ENCODE measurements around the gene HNRNPC. TPM values are rescaled to one million over a fixed set of nuclear protein-coding genes. Genes with fewer than 3 reads are reported as not detected.

The HNRNPC gene
- total and polyA plus RNA-seq, 2 of the 8 experiments (the other 6 are each of a cell fraction or from before 2014, with no cell fraction given): 781 to 1,207 TPM

- CTCF ChIA-PET (ENCODE audit: partially characterized antibody): interaction anchor here (1.7 kb wide), 1 partner anchor 15 kb away, joined by 6 read pairs; no protein-coding TSS in a partner anchor
- Histone ChIP-seq H4K20me1 (replicated peaks in 1 of 2; ENCODE audit: control insufficient read depth in 1 of 2, insufficient read depth in 2 of 2, low read length in 2 of 2) (no peaks in the 10 kb centered on the region), H2BK15ac (ENCODE audit: low read length) (no peak overlapping the region), H3K14ac (ENCODE audit: insufficient read length) (no peak overlapping the region), H3K27ac (ENCODE audit: low read depth, low read length) (no peak overlapping the region), H3K9ac (replicated peaks in 1 of 4; ENCODE audit: extremely low read depth in 1 of 4, low read depth in 3 of 4, low read length in 3 of 4) (no peak overlapping the region), H2BK120ac (replicated peaks; ENCODE audit: low read depth, low read length) (no peak overlapping the region), H3K4ac (replicated peaks; ENCODE audit: insufficient read length, low read depth, low read length) (no peak overlapping the region), H3K36me3 (ENCODE audit: control insufficient read depth in 2 of 4, insufficient read depth in 4 of 4, low read length in 3 of 4) (no peaks in the 10 kb centered on the region), H2AFZ (ENCODE audit: low read length) (no peak overlapping the region), H3K23ac (ENCODE audit: insufficient read length) (no peak overlapping the region), H4K8ac (ENCODE audit: extremely low read depth, insufficient read depth, low read length) (no peak overlapping the region), H3K18ac (ENCODE audit: extremely low read depth, low read length) (no peak overlapping the region), H2BK20ac (ENCODE audit: low read length) (no peak overlapping the region), H2BK12ac (ENCODE audit: low read depth, low read length) (no peak overlapping the region), H3K4me1 (replicated peaks in 1 of 4; ENCODE audit: control insufficient read depth in 3 of 4, insufficient read depth in 4 of 4, low read length in 3 of 4) (peaks cover 0 to 5% (median 0%) of the 10 kb centered on the region in 4 experiments; a peak in 2 of 7 replicates), H3K9me3 (ENCODE audit: insufficient read depth in 2 of 2, low read depth in 1 of 2, low read length in 1 of 2) (no peaks in the 10 kb centered on the region), H2AK5ac (ENCODE audit: low read depth, low read length) (no peak overlapping the region), H3K27me3 (replicated peaks in 1 of 4; ENCODE audit: control insufficient read depth in 3 of 4, extremely low read depth in 1 of 4, insufficient read depth in 3 of 4, low read length in 3 of 4) (no peaks in the 10 kb centered on the region), H4K91ac (replicated peaks; ENCODE audit: insufficient read length, low read length) (no peak overlapping the region), H3K4me3 (ENCODE audit: extremely low read depth in 1 of 4, insufficient read depth in 2 of 4, low read depth in 3 of 4, low read length in 4 of 4) (no peak overlapping the region), H2BK5ac (ENCODE audit: low read depth, low read length) (no peak overlapping the region), H3K79me2 (ENCODE audit: control insufficient read depth in 1 of 2, insufficient read depth in 2 of 2, low read length in 2 of 2) (no peaks in the 10 kb centered on the region), H3K4me2 (ENCODE audit: insufficient read depth in 1 of 2, low read depth in 2 of 2, low read length in 2 of 2) (no peak overlapping the region), H3K23me2 (ENCODE audit: low read depth, low read length) (peaks cover 2% of the 10 kb centered on the region; the same call in 1 of the 2 replicates), H3K79me1 (ENCODE audit: low read depth, low read length) (no peaks in the 10 kb centered on the region), H3K56ac (replicated peaks; ENCODE audit: insufficient read length, low read depth, low read length) (no peak overlapping the region), H4K5ac (ENCODE audit: insufficient read length, low read depth, low read length) (no peak overlapping the region)
- POLR2A ChIA-PET (ENCODE audit: partially characterized antibody): interaction anchor here (0.7 to 1.5 kb wide), 4 partner anchors 43 to 248 kb away, joined by 3 to 5 read pairs (median 3); no protein-coding TSS in a partner anchor
- FAIRE-seq (no peak), DNase-seq (ENCODE audit: low read depth in 1 of 2, low spot score in 2 of 2) (no peak)
- WGBS, 2 experiments (ENCODE audit: extremely low coverage in 1 of 2, insufficient coverage in 1 of 2, insufficient read length in 1 of 2, insufficient replicate concordance in 2 of 2, low coverage in 1 of 2, low lambda C conversion rate in 2 of 2, missing lambda C conversion rate in 1 of 2): 94% methylated on average over 12 of the region's 12 CpGs; no CpG with 5 or more reads in 1 of the 2 experiments
- TF ChIP-seq BACH1 (IDR thresholded peaks at IDR 0.05; ENCODE audit: low read length) (no peak), POLR2A (IDR thresholded peaks at IDR 0.05; ENCODE audit: control extremely low read depth in 1 of 2, low read depth in 2 of 2, low read length in 2 of 2) (no peak), TEAD4 (IDR thresholded peaks at IDR 0.05; ENCODE audit: low read depth, low read length) (no peak), SRF (IDR thresholded peaks at IDR 0.05; ENCODE audit: low read depth, low read length) (no peak), BRCA1 (IDR thresholded peaks at IDR 0.05; ENCODE audit: low read depth, low read length) (no peak), SIN3A (conservative IDR thresholded peaks at IDR 0.05 in 1 of 2, IDR thresholded peaks at IDR 0.05 in 1 of 2; ENCODE audit: low read depth in 1 of 2, low read length in 2 of 2) (no peak)
Measured at GRCh38 chr14:21313512-21313911, 44.3 kb upstream of the HNRNPC start.

Measured in H1 (cell line).